ENCODE results near the gene UCN2.

DNA sequence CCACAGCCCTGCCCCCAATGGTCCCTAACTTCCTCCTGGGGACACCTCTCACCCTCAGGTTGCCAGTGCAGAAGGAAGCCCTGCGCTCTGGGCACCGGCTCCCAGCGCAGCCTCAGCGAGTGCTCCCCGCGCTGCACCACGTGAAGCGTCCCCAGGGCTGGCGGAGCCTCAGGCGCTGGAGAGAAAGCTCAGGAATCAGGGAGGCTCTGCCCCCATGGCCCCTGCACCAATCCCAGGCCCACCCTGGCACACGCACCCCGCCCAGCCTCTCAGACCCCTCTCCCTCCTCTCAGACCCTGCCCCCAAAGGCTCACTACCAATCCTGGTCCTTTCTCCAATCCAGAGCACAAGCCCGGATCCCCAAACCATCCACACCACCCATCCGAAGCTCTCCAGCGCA lies 24.6 kb upstream of the UCN2 start:
- TF ChIP-seq GLIS3 (CRISPR knock-in tag; IDR thresholded peaks at IDR 0.05) (no peak), ESRRG (CRISPR knock-in tag; IDR thresholded peaks at IDR 0.05) (no peak), ARNTL (CRISPR knock-in tag; IDR thresholded peaks at IDR 0.05; ENCODE audit: borderline replicate concordance, low read depth) (no peak), RARB (CRISPR knock-in tag; IDR thresholded peaks at IDR 0.05) (no peak), TCF4 (CRISPR knock-in tag; IDR thresholded peaks at IDR 0.05; ENCODE audit: borderline replicate concordance) (no peak), OSR1 (CRISPR knock-in tag; IDR thresholded peaks at IDR 0.05) (no peak), CSDC2 (CRISPR knock-in tag; IDR thresholded peaks at IDR 0.05) (no peak), ZC3H10 (CRISPR knock-in tag; IDR thresholded peaks at IDR 0.05) (no peak), ISL1 (CRISPR knock-in tag; IDR thresholded peaks at IDR 0.05) (no peak), SNAI2 (CRISPR knock-in tag; IDR thresholded peaks at IDR 0.05) (no peak), ZNF8 (CRISPR knock-in tag; IDR thresholded peaks at IDR 0.05) (no peak)
- TF ChIP-seq, protein P1, sequence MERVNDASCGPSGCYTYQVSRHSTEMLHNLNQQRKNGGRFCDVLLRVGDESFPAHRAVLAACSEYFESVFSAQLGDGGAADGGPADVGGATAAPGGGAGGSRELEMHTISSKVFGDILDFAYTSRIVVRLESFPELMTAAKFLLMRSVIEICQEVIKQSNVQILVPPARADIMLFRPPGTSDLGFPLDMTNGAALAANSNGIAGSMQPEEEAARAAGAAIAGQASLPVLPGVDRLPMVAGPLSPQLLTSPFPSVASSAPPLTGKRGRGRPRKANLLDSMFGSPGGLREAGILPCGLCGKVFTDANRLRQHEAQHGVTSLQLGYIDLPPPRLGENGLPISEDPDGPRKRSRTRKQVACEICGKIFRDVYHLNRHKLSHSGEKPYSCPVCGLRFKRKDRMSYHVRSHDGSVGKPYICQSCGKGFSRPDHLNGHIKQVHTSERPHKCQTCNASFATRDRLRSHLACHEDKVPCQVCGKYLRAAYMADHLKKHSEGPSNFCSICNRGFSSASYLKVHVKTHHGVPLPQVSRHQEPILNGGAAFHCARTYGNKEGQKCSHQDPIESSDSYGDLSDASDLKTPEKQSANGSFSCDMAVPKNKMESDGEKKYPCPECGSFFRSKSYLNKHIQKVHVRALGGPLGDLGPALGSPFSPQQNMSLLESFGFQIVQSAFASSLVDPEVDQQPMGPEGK (CRISPR knock-in tag; IDR thresholded peaks at IDR 0.05; ENCODE audit: borderline replicate concordance) = no peak
- TF ChIP-seq, protein P2, sequence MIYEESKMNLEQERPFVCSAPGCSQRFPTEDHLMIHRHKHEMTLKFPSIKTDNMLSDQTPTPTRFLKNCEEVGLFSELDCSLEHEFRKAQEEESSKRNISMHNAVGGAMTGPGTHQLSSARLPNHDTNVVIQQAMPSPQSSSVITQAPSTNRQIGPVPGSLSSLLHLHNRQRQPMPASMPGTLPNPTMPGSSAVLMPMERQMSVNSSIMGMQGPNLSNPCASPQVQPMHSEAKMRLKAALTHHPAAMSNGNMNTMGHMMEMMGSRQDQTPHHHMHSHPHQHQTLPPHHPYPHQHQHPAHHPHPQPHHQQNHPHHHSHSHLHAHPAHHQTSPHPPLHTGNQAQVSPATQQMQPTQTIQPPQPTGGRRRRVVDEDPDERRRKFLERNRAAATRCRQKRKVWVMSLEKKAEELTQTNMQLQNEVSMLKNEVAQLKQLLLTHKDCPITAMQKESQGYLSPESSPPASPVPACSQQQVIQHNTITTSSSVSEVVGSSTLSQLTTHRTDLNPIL (CRISPR knock-in tag; IDR thresholded peaks at IDR 0.05; ENCODE audit: low read depth) = no peak
- TF ChIP-seq, protein P3, sequence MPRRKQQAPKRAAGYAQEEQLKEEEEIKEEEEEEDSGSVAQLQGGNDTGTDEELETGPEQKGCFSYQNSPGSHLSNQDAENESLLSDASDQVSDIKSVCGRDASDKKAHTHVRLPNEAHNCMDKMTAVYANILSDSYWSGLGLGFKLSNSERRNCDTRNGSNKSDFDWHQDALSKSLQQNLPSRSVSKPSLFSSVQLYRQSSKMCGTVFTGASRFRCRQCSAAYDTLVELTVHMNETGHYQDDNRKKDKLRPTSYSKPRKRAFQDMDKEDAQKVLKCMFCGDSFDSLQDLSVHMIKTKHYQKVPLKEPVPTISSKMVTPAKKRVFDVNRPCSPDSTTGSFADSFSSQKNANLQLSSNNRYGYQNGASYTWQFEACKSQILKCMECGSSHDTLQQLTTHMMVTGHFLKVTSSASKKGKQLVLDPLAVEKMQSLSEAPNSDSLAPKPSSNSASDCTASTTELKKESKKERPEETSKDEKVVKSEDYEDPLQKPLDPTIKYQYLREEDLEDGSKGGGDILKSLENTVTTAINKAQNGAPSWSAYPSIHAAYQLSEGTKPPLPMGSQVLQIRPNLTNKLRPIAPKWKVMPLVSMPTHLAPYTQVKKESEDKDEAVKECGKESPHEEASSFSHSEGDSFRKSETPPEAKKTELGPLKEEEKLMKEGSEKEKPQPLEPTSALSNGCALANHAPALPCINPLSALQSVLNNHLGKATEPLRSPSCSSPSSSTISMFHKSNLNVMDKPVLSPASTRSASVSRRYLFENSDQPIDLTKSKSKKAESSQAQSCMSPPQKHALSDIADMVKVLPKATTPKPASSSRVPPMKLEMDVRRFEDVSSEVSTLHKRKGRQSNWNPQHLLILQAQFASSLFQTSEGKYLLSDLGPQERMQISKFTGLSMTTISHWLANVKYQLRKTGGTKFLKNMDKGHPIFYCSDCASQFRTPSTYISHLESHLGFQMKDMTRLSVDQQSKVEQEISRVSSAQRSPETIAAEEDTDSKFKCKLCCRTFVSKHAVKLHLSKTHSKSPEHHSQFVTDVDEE (CRISPR knock-in tag; IDR thresholded peaks at IDR 0.05) = no peak
